Esophagus squamous epithelium (tissue), 4 donors: ENCODE measurements around the gene ATF5.

Experiments used
- CTCF ChIP-seq, 6 experiments: fragments of 450-650 bp in 4 of 6; fragments of 200-600 bp in 2 of 6; sonication (generic) in 2 of 6; IDR thresholded peaks; one replicate each; pipeline ENCODE4 v1.5.1; 2016 to 2019; ENCODE audit warnings: antibody characterized with exemption in 6 of 6, mild to moderate bottlenecking in 4 of 6, moderate library complexity in 4 of 6
- POLR2A ChIP-seq, 4 donors: fragments of 450-650 bp; IDR thresholded peaks; one replicate each; pipeline ENCODE4 v1.6.1; 2017; ENCODE audit warnings: antibody characterized with exemption in 4 of 4, mild to moderate bottlenecking in 4 of 4, moderate library complexity in 3 of 4

- TF ChIP-seq CTCF (IDR thresholded peaks at IDR 0.05) (no peak), POLR2A (IDR thresholded peaks at IDR 0.05) (no peak)
Measured at GRCh38 chr19:49904136-49904535, 24.9 kb upstream of the ATF5 start.
